HG02642 (cell line): ENCODE measurements around the gene SLC38A5.
"Not testable (repeated sequence)": the region's sequence is repeated elsewhere in the genome, so short reads cannot be mapped to it uniquely, and the experiment has no call there.

ENCODE experiments used
- ATAC-seq: cut with Tn5 transposase; IDR thresholded peaks from one replicate; pipeline ENCODE4 v1.9.1; 2021; ENCODE audit warnings: mild to moderate bottlenecking; ENCODE audit not compliant: unreplicated experiment, poor library complexity

SLC38A5 gene

GRCh38 chrX:48470110-48470832 lies at the start of gene SLC38A5:
TSS of gene SLC38A5 (minus strand) at chrX:48470260. CDS start at chrX:48467924, 2,336 bp downstream.
- no peak for ATAC-seq

GRCh38 chrX:48519481-48519880 lies 49.4 kb upstream of the SLC38A5 start:
- not testable (repeated sequence) for ATAC-seq

GRCh38 chrX:48516987-48517386 lies 46.9 kb upstream of the SLC38A5 start:
- ATAC-seq, result no peak

GRCh38 chrX:48516285-48516684 lies 46.2 kb upstream of the SLC38A5 start:
- ATAC-seq, result no peak

GRCh38 chrX:48515842-48516241 lies 45.8 kb upstream of the SLC38A5 start:
- ATAC-seq, result no peak

GRCh38 chrX:48514868-48515460 lies 44.9 kb upstream of the SLC38A5 start:
- no peak for ATAC-seq

GRCh38 chrX:48514126-48514806 lies 44.2 kb upstream of the SLC38A5 start:
- no peak for ATAC-seq

- no peak for ATAC-seq
Measured at GRCh38 chrX:48513670-48514069, 43.6 kb upstream of the SLC38A5 start.

- no peak for ATAC-seq
Measured at GRCh38 chrX:48512371-48512935, 42.4 kb upstream of the SLC38A5 start.

- ATAC-seq, result no peak
Measured at GRCh38 chrX:48511560-48511959, 41.5 kb upstream of the SLC38A5 start.

- no peak for ATAC-seq
Measured at GRCh38 chrX:48509619-48510018, 39.6 kb upstream of the SLC38A5 start.

GRCh38 chrX:48509245-48509590 lies 39.2 kb upstream of the SLC38A5 start:
- no peak for ATAC-seq

- ATAC-seq, result peak; percentile 87
Measured at GRCh38 chrX:48508400-48509244, 38.6 kb upstream of the SLC38A5 start, which contains the start of gene PORCN. TSS of gene PORCN (plus strand) at chrX:48508992. CDS start at chrX:48509821, 829 bp downstream.

- ATAC-seq, result no peak
Measured at GRCh38 chrX:48507246-48507645, 37.2 kb upstream of the SLC38A5 start.

GRCh38 chrX:48505481-48505880 lies 35.4 kb upstream of the SLC38A5 start:
- ATAC-seq, result no peak

GRCh38 chrX:48504261-48504660 lies 34.2 kb upstream of the SLC38A5 start:
- no peak for ATAC-seq

GRCh38 chrX:48498374-48498809 lies 28.3 kb upstream of the SLC38A5 start:
- ATAC-seq, result no peak

- no peak for ATAC-seq
Measured at GRCh38 chrX:48497871-48498270, 27.8 kb upstream of the SLC38A5 start.

GRCh38 chrX:48496660-48497059 lies 26.6 kb upstream of the SLC38A5 start:
- no peak for ATAC-seq

GRCh38 chrX:48493890-48494364 lies 23.9 kb upstream of the SLC38A5 start:
- no peak for ATAC-seq
